DND-41 (cell line): ENCODE measurements around the gene CARD18.

Experiments used
- CTCF ChIP-seq: IDR thresholded peaks from 2 replicates; pipeline ENCODE4 v1.5.1; 2012; ENCODE audit warnings: borderline replicate concordance, low read length, moderate library complexity, mild to moderate bottlenecking; ENCODE audit not compliant: poor library complexity, severe bottlenecking; ENCODE audit errors: extremely low read depth
- EZH2 ChIP-seq: IDR thresholded peaks from 3 replicates; pipeline ENCODE4 v1.6.1; 2012; ENCODE audit warnings: borderline replicate concordance, low read depth, mild to moderate bottlenecking, moderate library complexity, low read length, inconsistent platforms; ENCODE audit not compliant: severe bottlenecking

- TF ChIP-seq CTCF (no peak), EZH2 (no peak)
Measured at GRCh38 chr11:105156231-105156630, 16.7 kb upstream of the CARD18 start.
